ENCODE measurements around the gene GALNTL6.
"Not testable (repeated sequence)": the region's sequence is repeated elsewhere in the genome, so short reads cannot be mapped to it uniquely, and the experiment has no call there.

The GALNTL6 gene

GRCh38 chr4:172736046-172736445, 922.8 kb downstream of the GALNTL6 start:
- DNase-seq (ENCODE audit: low read depth, low spot score): no peak

- no peak for DNase-seq (ENCODE audit: low read depth, low spot score)
Observed at GRCh38 chr4:172740434-172740833, 927.2 kb downstream of the GALNTL6 start.

GRCh38 chr4:172750910-172751309, 937.7 kb downstream of the GALNTL6 start:
- DNase-seq (ENCODE audit: low read depth, low spot score): no peak

- DNase-seq (ENCODE audit: low read depth, low spot score): no peak
Observed at GRCh38 chr4:172751550-172751949, 938.3 kb downstream of the GALNTL6 start.

- no peak for DNase-seq (ENCODE audit: low read depth, low spot score)
Observed at GRCh38 chr4:172758586-172759340, 945.6 kb downstream of the GALNTL6 start.

GRCh38 chr4:172760512-172760911, 947.3 kb downstream of the GALNTL6 start:
- DNase-seq (ENCODE audit: low read depth, low spot score): no peak

DNA sequence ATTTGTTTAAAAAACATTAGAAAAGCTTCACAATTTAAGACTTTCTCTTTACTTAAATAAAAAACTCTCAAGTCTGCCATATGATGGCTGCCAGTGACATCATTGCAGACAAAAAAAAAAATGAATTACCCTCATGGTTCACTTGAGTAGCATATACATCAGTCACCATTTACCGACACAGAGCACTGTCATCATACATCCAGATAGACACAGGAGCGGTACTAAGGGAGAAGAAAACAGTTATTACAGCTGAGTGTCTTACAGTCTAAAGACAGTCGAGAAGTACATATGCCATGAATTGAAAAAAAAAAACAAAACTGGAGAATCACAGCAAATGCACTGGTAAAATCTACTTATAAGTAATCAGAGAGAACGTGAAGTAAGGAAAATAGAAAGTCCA, 949.7 kb downstream of the GALNTL6 start:
- no peak for DNase-seq (ENCODE audit: low read depth, low spot score)

- no peak for DNase-seq (ENCODE audit: low read depth, low spot score)
Observed at GRCh38 chr4:172770787-172771186, 957.6 kb downstream of the GALNTL6 start.

DNA sequence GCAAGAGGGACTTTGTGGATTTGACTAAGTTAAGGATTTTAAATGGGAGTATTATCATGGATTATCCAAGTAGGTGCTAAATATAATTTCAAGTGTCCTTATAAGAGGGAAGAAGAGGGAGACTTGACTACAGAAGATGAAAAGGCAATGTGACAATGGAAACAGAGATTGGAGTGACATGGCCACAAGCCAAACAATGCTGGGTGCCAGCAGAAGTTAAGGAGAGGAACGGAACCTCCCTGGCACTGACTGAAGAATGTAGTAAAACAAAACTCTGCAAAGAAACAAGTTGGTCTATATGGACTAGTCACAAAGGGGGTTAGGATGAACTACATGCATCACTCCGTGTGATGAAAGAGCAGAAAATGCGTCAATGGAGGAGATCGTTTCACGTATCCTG, 959.6 kb downstream of the GALNTL6 start:
- DNase-seq (ENCODE audit: low read depth, low spot score): no peak

DNA sequence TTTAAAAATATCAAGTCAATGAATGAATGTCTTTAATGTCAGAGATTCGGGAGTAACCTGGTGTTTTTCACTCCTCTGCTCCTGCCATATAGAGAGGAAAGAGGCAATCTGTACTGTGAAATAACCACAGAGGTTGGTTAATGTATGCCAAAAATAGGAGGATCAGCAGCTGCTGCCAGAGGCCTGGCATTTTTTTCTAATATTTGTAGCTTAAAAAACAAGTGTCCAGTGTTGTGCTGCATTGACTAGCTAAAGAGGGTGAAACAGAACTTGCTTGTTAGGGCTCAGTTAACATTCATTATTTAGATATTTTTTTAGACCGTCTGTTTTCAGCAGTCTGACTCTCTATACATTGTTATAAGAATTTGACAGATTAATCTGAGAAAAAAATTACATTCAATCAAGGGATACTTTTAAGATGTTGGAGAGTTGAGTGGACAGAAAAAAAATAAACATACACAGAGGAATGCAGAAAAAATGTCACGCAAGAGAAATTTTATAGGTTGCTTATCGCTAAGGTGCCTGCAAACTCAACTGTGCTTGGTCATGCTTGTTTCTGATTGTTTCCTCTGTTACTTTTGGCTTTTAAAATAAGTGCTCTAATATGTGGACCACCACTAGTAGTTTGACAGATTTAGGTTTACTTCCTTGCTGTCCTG, 963.1 kb downstream of the GALNTL6 start:
- DNase-seq (ENCODE audit: low read depth, low spot score): no peak

DNA sequence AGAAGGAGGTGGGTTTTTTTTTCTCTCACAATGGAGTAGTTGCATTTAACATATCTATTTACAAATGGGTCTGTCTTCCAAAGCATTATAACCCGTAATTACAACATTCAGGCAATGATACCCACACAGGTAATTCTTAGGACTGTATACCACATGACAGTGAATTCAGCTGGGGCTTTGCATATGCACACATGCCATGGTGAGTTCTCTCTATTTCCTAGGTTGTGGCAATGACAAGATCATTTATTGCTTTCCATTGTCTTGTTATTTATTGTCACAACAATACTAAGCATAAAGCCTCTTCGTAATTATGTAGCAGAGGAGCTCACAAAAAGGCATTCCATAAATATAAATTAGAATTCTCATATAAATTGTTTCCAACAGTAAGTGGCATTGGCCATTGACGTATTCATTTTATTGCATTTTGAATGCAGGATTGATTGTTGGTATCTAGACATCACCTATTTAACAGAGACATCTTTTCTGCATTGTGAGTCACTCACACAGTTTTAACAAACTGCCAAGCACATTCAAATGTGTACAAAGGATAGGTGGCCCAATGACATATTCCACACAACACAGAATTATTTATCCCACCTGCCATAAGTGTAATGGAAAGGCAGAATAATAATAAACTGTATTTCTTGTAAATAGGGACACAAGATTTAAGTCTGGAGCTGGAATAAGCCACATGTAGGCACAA, 964.7 kb downstream of the GALNTL6 start:
- DNase-seq (ENCODE audit: low read depth, low spot score): no peak

GRCh38 chr4:172778583-172778982, 965.4 kb downstream of the GALNTL6 start:
- no peak for DNase-seq (ENCODE audit: low read depth, low spot score)

- DNase-seq (ENCODE audit: low read depth, low spot score): no peak
Observed at GRCh38 chr4:172780566-172781081, 967.4 kb downstream of the GALNTL6 start.

GRCh38 chr4:172785613-172786012, 972.4 kb downstream of the GALNTL6 start:
- DNase-seq (ENCODE audit: low read depth, low spot score): no peak

DNA sequence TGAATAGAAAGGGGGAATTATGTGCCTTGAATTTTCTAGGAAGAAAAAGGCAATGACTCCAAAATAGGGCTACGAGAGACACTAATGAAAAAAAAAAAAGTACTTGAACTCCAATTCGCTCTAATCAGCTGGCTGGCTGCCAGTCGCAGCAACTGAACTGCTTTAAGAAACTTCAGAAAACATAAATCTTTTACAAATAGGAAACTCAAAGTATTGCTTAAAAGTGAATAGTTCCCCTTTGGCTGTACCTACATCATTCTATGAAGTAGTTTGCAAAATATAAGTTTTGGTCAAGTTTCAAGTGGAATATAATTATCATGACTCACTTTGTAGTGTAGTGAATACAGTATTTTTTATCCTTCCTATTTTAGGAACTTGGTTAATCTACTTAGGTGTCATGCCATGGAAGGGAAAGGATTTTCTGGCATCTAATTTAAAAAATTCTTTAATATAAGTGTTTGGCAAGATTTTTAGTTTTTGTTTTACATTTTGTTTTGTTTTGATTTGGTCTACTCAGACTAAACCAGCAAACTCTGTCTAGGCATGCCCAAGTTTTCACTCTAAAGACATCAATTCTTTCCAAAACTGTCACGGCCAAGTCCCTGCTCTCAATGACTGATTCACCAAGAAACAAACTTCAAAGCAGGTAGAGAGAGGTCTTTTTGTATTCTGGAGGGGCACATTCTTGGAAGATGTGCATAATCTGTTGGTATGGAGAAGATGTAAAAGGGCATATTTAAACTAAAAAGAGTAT, 973.0 kb downstream of the GALNTL6 start:
- no peak for DNase-seq (ENCODE audit: low read depth, low spot score)

GRCh38 chr4:172787111-172787510, 973.9 kb downstream of the GALNTL6 start:
- DNase-seq (ENCODE audit: low read depth, low spot score): no peak

DNA sequence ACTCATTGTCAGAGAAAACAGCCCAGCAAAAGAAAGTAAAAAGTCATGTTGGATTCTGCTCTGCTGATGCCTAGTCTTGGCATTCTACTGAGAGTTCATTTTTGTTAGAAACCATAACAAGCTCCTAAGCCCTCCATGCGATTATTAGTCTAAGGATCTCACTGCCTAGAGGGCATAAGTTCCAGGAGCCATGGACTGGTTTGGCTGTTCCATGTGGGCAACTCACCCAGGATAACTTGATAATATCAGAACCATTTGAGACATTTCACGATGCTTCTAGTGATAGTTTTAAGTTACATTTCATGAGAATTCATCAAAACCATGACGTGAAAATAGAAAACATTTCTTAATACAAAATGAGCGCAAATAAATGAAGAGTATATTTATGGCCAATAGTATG, 978.6 kb downstream of the GALNTL6 start:
- DNase-seq (ENCODE audit: low read depth, low spot score): no peak

DNA sequence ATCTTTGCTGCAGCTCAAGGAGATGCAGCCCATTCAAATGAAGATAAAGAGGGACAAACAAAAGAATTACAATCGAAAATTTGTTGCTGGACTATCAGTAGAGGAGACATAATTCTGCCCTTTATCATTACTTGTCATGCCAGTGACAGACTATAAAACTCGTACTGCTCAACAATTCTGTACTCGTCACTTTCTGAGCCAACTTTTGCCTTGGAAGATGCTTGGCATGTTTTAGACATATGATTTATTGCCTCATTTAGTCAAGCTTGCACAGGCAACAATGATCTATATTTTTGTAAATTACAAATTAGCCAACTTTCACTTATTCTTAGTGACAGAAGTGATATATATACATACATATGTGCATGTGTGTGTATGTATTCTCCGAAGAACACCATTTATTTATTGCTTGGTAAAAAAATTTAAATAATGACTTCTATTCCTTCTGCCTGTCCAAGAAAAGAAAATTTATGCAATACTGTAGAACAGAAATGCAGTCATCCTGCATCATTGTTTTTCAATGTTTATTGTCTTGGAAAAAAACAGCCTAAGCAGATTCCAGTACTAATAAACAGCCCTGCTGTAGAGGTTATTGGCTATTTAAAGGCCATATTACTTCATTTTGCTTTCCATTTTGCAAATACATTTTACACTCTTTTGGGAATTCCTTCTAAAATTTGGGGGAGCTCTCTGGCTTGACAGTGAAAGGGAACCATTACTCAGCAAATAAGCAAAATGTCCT, 980.5 kb downstream of the GALNTL6 start:
- DNase-seq (ENCODE audit: low read depth, low spot score): no peak

DNA sequence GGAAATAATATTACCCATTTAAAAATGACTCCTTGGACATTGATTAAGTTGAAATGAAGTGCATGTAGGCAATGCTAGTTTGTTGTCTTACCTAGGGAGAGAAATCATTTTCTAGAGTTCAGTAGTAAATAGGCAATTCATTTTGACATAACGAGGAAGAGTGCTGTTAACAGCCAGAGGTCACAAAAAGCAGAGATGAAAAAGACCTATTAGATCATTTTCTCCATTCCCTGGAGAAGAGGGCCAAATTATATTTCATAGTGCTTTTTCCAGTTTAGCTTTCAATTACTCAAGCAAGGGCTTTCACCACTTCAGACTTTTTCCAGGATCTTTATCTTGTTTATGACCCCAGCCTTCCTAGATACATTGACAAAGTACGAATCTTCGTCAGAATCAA, 981.1 kb downstream of the GALNTL6 start:
- DNase-seq (ENCODE audit: low read depth, low spot score): no peak

DNA sequence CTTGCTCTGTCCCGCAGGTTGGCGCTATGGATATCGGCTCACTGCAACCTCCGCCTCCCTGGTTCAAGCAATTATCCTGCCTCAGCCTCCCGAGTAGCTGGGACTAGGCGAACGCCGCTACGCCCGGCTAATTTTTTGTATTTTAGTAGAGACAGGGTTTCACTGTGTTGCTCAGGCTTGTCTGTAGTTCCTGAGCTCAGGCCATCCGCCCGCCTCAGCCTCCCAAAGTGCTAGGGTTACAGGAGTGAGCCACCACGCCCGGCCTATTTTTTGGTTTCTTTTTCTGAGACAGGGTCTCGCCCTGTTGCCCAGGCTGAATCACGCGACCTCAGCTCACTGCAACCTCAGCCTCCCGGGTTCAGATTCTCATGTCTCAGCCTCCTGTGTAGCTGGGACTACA, 984.1 kb downstream of the GALNTL6 start:
- DNase-seq (ENCODE audit: low read depth, low spot score): not testable (repeated sequence)

DNA sequence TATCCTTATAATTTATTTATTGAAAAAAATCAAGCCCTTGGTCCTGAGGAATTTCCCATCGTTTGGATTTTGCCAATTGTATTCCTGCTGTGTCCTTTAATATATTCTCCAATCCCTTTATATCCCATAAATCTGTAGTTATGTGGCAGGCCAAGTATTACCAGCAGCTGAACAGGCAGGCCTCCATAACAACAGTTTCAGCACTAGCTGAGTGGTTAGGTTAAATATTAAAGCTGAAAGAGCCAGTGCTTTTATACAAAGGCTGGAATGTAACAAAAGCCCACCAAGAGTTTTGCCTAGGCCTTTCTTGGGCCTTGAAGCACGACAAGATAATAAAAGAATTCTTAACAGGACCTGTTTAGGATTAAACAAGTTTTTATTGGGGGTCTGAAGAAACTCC, 988.8 kb downstream of the GALNTL6 start:
- DNase-seq (ENCODE audit: low read depth, low spot score): no peak

Measured in ELF-1 (cell line).